ENCODE results near the gene MPEG1.

- TF ChIP-seq CTCF (IDR thresholded peaks at IDR 0.05): no peak
- no peak for TF ChIP-seq POLR2A (IDR thresholded peaks at IDR 0.05)
Measured at GRCh38 chr11:59226396-59226795, 13.7 kb upstream of the MPEG1 start.

Measured in ovary (tissue), 3 donors.